Measurements from ENCODE around the gene KCNG3. TPM values are rescaled to one million over a fixed set of nuclear protein-coding genes. Genes with fewer than 3 reads are reported as not detected.

KCNG3 gene
- total RNA-seq, 1 experiment from 2014 or later, result 5.0 TPM

DNA sequence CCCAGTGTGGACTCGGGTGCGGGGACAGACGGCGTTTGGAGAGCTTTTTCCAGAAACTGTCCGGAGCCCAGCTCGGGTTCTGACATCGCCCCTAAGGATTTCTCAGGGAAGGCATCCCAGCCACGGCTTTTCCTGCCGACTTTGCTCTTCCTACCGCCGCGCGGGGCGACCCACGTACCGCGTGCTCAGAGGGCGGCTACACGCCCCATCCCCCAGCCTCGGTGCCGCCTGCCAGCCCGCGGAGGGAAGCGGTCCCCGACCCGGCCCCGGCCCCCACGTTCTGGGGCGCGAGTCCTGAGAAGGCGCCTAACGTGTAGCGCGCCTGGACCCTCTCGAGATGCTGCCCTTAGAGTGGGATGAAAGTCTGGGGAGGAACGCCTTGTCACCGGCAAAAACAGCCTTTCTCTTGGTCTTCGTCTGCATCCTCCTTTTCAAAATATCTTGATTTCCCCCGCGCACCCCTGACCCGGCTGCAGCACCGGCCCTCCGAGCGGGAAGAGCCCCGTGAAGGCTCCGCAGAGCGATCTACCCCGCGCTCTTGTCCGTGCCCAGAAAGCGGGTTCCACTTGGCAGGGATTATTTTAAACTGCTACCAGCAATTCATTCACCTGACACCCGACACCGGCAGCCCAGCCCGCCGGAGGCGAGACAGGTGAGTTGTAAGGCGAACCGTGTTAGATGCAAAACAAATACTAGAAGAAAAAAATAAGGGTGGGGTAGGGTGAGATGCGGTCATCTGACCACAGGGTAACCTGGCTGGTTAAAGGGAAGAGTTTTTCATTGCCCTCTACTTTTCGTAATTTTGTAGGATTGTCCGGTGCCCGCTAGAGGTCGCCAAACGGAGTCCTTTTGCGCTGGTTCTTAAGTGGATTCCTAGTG lies 812 bp upstream of the KCNG3 start:
- in situ Hi-C loops (cut with HindIII; ENCODE audit: low pct_unique_long_range_greater_than_20kb, low sequenced_read_pairs), result no loop called here
- peak; percentile 90 for DNase-seq (ENCODE audit: low read depth, low spot score)

DNA sequence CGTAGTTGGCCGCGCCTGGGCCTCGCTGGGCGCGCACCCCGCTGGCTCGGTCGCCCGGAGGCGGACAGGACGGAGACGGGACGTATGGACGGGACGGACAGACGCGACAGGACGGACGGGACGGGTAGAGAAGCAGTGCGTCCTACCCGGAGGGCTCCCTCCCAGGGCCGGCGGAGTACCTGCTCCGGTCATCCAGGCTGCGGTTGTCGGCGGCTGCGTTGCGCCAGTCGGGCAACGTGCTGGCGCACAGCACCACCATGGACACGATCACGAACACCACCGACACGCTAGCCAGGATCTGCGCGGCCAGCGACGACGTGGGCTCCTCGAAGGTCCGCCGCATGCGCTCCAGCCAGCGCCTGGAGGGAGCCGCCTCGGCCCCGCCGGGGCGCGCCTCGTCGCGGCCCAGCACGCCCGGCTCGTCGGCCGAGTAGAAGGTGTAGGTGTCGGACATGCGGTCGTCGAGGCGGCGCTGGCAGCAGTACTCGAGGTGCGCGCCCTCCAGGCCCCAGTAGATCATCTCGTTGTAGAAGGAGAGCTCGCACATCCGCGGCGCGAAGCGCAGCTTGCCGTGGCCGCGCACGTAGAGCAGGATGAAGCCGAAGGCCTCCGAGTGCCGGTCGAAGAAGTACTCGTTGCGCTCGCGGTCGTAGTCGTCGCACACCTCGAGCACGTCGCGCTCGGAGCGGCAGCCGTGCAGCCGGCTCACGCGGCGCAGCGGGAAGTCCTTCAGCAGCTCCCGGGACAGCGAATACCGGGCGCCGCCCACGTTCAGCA lies 903 bp downstream of the KCNG3 start:
- no peak for DNase-seq (ENCODE audit: low read depth, low spot score)
- in situ Hi-C loops (cut with HindIII; ENCODE audit: low pct_unique_long_range_greater_than_20kb, low sequenced_read_pairs), result no loop called here

DNA sequence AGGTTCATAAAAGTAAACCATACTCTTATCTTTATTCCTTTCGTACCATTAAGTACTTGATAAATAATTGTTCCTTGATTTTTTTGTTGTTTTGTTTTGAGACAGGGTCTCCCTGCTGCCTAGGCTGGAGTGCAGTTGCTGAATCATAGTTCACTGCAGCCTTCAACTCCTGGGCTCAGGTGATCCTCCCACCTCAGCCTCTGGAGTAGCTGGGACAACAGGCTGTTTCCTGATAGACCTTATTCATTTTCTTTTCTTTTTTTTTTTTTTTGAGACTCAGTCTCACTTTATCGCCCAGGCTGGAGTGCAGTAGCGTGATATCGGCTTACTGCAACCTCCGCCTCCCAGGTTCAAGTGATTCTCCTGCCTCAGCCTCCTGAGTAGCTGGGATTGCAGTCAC lies 5.5 kb downstream of the KCNG3 start:
- in situ Hi-C loops (cut with HindIII; ENCODE audit: low pct_unique_long_range_greater_than_20kb, low sequenced_read_pairs), result no loop called here
- DNase-seq (ENCODE audit: low read depth, low spot score), result no peak

DNA sequence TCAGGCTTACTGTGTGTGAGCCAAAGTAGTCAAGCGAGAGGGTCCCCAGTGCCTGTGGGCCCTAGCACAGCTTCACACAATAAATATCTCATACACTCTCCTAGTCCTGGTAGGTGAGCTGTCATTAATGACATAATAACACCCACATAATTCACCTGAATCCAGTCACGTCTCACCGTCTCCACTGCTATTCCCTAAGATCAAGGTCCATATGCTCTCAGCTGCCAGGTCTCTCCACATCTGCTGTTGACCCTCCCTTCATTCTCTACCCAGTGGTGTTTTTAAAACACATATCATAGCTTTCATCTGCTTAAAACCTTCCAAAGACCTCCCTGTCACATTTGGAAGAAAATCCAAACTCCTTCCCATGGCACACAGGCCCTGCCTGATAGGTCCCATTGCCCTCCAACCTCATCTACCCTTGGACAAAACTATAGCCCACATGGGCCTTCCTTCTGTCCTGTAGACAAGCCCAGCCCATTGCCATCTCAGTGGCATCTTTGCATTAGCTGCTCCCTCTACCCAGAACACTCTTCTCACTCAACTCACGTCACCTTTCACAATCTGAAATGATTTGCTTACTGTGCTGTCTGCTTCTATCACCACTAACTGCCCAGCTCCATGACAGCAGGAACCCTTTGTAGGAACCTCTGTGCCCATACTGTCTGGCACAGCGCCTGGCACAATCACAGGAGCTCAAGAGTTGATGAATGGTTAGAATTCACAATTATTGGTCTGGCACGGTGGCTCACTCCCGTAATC lies 7.5 kb downstream of the KCNG3 start:
- DNase-seq (ENCODE audit: low read depth, low spot score), result no peak
- in situ Hi-C loops (cut with HindIII; ENCODE audit: low pct_unique_long_range_greater_than_20kb, low sequenced_read_pairs), result no loop called here

DNA sequence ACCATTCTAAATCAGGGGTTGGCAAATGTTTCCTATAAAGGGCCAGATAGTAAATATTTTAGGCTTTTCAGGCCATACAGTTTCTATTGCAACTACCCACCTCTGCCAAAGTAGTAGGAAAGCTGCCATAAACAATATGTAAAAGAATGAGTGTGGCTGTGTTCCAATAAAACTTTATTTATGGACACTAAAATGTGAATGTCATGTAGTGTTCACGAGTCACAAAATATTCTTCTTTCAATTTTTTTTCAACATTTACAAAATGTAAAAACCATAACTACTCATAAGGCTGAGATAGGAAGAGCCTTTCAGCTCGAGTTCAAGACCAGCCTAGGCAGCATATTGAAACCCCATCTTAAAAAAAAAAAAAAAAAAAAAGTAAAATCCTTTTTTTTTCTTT lies 13.4 kb downstream of the KCNG3 start:
- in situ Hi-C loops (cut with HindIII; ENCODE audit: low pct_unique_long_range_greater_than_20kb, low sequenced_read_pairs), result no loop called here
- no peak for DNase-seq (ENCODE audit: low read depth, low spot score)

DNA sequence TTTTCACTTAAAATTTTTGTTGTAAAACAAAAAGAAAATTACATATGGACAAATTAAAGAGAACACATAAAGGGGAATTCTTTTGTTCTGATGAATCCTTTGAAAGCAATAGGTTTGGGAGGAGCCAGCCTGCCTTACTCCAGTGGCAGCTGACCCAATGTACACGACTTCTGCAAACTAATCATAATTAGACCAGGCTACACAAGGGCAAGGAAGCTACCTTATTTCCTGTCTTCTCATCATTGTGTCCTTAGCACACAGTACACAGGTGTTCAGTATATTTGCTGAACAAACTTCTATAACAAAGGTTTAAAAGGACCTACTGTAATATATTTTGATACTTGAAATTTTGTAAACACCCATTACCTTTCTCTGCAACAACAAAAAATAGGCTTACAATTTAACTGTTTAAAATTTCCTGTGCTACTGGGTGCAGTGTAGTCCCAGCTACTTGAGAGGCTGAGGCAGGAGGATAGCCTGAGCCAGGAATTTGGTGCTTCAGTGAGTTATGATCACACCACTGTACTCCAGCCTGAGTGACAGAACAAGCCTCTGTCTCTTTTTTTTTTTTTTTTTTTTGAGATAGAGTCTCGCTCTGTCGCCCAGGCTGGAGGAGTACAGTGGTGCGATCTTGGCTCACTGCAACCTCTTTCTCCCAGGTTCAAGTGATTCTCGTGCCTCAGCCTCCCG lies 18.9 kb downstream of the KCNG3 start:
- in situ Hi-C loops (cut with HindIII; ENCODE audit: low pct_unique_long_range_greater_than_20kb, low sequenced_read_pairs), result no loop called here
- no peak for DNase-seq (ENCODE audit: low read depth, low spot score)

DNA sequence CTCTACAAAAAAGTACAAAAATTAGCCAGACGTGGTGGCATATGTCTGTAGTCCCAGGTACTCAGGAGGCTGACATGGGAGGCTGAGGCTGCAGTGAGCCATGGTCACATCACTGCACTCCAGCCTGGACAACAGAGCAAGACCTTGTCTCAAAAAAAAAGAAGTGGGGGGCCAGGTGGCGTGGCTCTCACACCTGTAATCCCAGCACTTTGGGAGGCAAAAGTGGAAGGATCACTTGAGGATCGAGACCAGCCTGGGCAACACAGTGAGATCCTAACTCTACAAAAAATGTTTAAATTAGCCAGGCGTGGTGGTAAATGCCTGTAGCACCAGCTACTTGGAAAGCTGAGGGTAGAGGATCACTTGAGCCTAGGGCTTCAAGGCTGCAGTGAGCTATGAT lies 23.1 kb downstream of the KCNG3 start:
- in situ Hi-C loops (cut with HindIII; ENCODE audit: low pct_unique_long_range_greater_than_20kb, low sequenced_read_pairs), result no loop called here

DNA sequence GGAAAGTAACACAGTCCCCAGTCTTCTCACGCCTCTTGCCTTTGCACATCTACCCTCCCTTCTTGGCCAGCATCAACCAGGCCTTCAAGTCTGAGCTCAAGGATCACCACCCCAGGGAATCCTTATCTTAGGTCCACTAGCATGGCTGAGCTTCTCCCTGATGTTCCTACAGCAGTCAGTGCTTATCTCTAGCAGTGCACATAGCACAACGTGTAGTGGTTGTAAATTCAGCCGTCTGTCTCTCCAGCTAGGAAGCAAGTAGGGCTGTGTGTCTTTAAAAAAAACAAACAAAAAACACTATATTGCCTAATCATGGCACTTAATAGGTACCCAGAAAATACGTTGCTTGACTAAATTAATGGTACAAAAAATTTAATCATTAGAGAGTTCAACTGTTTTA lies 29.2 kb downstream of the KCNG3 start:
- in situ Hi-C loops (cut with HindIII; ENCODE audit: low pct_unique_long_range_greater_than_20kb, low sequenced_read_pairs), result no loop called here
- no peak for DNase-seq (ENCODE audit: low read depth, low spot score)

More for the DNA sequence above, 23.1 kb downstream of the KCNG3 start:
- no peak for DNase-seq (ENCODE audit: low read depth, low spot score)

DNA sequence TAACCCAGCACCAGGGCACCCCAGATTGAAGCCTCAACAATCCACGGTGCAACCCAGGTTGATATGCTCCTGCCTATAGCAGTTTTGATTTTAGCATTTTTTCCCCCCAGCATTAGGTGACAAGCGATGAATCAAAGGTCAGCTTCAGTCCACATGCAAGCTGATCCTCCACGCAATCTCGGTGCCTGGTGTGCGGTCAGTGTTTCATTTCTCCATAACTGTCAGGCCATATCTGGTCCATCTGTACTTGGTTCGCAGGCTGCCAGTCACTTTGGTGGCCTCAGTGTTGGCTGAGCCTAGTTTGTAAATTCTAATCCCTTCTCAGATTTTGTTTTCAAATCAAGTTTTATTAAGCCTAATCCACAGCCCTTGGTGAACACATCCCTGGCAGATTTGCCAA lies 30.2 kb downstream of the KCNG3 start:
- in situ Hi-C loops (cut with HindIII; ENCODE audit: low pct_unique_long_range_greater_than_20kb, low sequenced_read_pairs), result no loop called here
- DNase-seq (ENCODE audit: low read depth, low spot score), result no peak

DNA sequence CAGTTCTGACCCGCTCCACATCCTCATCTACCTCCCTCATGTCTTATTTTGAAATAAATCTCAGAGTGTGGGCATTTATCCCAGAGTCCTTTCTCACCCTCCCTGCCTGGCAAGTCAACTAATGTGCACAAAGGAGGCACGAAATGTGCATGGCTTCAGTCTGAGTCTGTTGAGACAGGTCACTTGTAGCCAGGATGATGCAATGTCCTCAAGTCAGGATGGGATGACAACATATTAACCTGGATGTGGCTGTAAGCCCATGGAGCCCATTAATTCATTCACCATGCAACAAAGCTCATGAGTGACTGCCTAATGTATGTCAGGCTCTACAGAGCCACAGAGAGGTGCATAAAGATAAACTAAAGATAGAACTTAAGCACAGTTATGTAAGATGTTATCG lies 34.5 kb downstream of the KCNG3 start:
- in situ Hi-C loops (cut with HindIII; ENCODE audit: low pct_unique_long_range_greater_than_20kb, low sequenced_read_pairs), result no loop called here
- DNase-seq (ENCODE audit: low read depth, low spot score), result no peak

DNA sequence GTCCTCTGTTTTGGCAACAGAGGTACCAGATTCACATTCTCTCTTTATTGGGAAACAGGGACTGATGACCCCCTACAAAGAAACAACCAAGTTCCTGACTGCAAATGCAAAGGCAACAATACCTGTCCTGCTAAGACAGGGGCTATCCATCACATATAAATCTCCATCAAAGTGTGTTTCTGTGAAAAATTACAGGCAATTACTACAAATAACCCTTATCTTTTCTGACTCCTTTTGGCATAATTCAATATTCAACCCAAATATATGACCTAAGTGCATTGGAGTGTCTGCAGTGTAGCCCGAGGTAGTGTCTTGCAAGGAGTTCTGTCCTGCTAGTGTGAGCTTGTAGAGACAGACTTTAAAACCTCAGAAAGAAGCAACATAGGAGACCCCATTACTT lies 35.4 kb downstream of the KCNG3 start:
- in situ Hi-C loops (cut with HindIII; ENCODE audit: low pct_unique_long_range_greater_than_20kb, low sequenced_read_pairs), result no loop called here
- DNase-seq (ENCODE audit: low read depth, low spot score), result no peak

DNA sequence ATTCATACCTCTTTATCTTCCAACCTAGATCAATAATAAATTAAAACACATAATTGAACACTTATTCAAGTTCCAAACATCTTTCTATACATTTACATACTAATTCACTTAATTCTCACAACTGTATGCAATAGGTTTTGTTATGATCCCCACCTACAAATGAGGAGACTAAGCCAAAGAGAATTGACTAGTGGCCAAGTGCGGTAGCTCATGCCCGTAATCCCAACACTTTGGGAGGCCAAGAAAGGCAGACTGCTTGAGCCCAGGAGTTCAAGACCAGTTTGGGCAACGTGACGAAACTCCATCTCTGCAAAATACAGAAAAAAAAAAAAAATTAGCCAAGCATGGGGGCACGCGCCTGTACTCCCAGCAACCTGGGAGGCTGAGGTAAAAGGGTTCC lies 36.8 kb downstream of the KCNG3 start:
- DNase-seq (ENCODE audit: low read depth, low spot score), result peak; percentile 54
- in situ Hi-C loops (cut with HindIII; ENCODE audit: low pct_unique_long_range_greater_than_20kb, low sequenced_read_pairs), result no loop called here

DNA sequence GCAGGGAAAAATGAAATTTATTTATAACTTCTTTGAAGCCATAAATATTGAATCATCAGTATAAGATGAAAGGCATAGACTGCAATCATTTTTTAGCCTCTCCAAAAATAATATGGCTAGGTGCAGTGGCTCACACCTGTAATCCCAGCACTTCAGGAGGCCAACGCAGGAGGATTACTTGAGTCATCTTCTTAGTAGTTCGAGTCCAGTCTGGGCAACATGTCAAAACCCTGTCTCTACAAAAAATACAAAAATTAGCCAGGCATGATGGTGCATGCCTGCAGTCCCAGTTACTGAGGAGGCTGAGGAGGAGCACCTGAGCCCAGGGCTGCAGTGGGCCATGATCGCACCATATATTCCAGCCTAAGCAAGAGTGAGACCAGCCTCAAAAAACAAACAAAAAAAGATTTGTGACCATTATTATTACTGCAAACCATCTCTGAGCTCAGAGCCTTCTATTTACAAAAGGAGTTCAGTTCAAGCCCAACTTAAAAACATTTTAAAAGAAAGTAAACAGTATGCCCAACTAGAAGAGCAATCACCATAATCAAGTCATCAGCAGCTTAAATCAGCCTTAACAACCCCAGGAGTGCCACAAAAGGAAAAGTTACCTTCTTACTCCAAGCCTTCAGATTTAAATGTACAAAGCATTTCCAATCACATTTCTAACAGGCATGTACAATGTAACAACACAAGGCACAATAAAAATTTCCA lies 37.5 kb downstream of the KCNG3 start:
- DNase-seq (ENCODE audit: low read depth, low spot score), result no peak

DNA sequence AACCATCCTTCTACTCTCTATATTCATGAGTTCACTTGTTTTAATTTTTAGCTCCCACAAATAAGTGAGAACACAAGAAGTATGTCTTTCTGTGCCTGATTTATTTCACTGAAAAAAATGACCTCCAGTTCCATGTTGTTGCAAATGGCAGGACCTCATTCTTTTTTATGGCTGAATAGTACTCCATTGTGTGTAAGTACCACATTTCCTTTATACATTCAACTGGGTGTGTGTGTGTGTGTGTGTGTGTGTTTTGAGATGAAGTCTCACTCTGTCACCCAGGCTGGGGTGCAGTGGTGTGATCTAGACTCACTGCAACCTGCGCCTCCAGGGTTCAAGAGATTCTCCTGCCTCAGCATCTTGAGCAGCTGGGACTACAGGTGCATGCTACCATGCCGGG lies 41.2 kb downstream of the KCNG3 start:
- in situ Hi-C loops (cut with HindIII; ENCODE audit: low pct_unique_long_range_greater_than_20kb, low sequenced_read_pairs), result no loop called here
- DNase-seq (ENCODE audit: low read depth, low spot score), result no peak

More for the DNA sequence above, 37.5 kb downstream of the KCNG3 start:
- in situ Hi-C loops (cut with HindIII; ENCODE audit: low pct_unique_long_range_greater_than_20kb, low sequenced_read_pairs), result no loop called here

DNA sequence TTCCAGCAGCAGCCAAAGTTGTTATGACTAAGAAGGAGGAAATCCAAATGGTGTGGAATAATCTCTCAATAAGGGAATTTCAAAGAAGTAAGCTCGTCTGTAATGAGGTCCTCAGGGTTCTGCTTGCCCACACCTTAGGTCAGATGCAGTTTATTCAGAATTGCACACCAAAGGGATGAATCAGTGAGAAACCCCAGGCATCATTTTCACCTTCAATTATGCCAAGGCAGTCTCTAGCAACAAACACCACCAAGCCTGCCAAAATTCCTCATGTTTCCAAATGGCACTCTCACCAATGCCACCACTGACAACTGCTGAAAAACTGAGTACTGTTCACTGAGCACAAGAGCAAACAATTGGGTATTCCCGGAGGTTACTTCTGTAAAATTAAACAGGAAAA lies 43.6 kb downstream of the KCNG3 start:
- DNase-seq (ENCODE audit: low read depth, low spot score), result no peak
- in situ Hi-C loops (cut with HindIII; ENCODE audit: low pct_unique_long_range_greater_than_20kb, low sequenced_read_pairs), result no loop called here

DNA sequence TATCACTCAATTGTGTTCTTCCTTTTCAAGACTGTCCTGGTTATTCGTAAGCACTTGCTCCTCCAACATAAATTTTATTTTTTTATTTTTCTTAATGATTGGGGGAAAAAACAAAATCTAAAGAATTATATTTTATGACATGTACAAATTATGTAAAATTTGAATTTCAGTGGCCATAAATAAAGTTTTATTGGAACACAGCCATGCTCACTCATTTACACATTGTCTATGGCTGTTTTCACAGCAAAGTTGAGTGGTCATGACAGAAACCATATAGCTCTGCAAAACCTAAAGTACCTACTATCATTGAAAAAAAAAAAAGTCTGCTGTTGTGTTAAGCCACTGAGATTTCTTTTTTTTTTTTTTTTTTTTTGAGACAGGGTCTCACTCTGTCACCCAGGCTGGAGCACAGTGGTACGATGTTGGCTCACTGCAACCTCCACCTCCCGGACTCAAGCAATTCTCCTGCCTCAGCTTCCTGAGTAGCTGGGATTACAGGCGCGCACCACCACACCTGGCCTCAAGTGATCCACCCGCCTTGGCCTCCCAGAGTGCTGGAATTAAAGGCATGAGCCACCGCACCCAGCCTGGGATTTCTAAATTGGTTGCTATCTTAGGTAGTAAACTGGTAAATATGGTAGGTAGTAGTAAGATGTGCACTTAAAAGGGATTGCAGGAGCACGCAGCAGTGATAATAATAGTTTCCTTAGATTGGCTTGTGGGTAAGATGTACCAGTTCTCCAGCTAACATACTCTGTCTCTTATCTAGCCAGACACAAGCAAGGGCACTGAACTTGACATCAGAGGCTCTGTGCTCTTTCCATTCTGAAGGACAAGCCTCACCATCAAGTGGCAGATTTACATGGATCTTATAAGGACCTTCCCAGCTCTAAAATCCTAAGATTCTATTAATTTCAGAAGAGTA lies 44.4 kb downstream of the KCNG3 start:
- in situ Hi-C loops (cut with HindIII; ENCODE audit: low pct_unique_long_range_greater_than_20kb, low sequenced_read_pairs), result no loop called here
- DNase-seq (ENCODE audit: low read depth, low spot score), result no peak
